ENCODE measurements around the gene ARHGEF5.
"Not testable (repeated sequence)": the region's sequence is repeated elsewhere in the genome, so short reads cannot be mapped to it uniquely, and the experiment has no call there.

GRCh38 chr7:144317537-144317936 lies 37.7 kb upstream of the ARHGEF5 start:
- not testable (repeated sequence) for TF ChIP-seq EP300, CTCF, POLR2A (IDR thresholded peaks at IDR 0.05)

Data from suprapubic skin (tissue), 3 donors.